Breast epithelium (tissue), 3 donors: ENCODE results near the gene TMEM86B.

Source experiments
- POLR2A ChIP-seq: fragments of 450-650 bp; IDR thresholded peaks from one replicate; pipeline ENCODE4 v1.6.1; 2016; ENCODE audit warnings: antibody characterized with exemption, mild to moderate bottlenecking, moderate library complexity
- TF ChIP-seq, protein P1 (sequence below), 3 donors: fragments of 450-650 bp; IDR thresholded peaks; one replicate each; pipeline ENCODE4 v1.5.1; 2016 to 2017; ENCODE audit warnings: antibody characterized with exemption in 3 of 3, mild to moderate bottlenecking in 3 of 3, moderate library complexity in 3 of 3

DNA sequence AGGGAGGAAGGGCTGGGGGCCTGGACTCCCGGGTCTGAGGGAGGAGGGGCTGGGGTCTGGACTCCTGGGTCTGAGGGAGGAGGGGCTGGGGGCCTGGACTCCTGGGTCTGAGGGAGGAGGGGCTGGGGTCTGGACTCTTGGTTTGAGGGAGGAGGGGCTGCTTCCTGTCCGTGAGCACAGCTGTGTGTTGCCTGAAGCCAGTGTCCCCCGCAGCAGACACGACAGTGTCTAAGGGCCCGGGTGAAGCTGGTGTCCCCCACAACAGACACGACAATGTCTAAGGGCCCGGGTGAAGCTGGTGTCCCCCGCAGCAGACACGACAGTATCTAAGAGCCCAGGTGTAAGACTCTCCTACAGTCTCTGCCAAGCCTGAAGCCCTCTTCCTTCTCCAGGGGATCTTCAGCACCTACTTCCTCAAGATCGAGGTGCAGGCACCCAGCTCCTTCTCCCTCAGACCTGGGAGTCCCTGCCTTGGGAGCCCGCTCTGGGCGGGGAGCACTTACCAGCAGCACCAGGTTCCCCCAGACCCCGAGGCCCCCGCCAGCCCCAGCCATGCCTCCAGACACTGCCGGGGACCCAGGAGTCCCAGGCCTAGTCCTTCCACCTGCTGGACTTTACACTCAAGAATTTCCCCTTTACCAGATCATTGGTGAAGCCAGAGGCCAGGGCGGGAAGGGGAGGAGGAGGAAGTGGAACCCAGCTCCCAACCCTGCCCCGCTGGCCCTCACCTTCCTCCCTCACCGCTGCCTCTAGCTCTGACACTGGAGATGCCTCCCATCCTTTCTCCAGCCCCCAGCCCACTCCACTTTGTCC, 19.5 kb downstream of the TMEM86B start, which contains the start of gene PTPRH:
- TF ChIP-seq, protein P1, sequence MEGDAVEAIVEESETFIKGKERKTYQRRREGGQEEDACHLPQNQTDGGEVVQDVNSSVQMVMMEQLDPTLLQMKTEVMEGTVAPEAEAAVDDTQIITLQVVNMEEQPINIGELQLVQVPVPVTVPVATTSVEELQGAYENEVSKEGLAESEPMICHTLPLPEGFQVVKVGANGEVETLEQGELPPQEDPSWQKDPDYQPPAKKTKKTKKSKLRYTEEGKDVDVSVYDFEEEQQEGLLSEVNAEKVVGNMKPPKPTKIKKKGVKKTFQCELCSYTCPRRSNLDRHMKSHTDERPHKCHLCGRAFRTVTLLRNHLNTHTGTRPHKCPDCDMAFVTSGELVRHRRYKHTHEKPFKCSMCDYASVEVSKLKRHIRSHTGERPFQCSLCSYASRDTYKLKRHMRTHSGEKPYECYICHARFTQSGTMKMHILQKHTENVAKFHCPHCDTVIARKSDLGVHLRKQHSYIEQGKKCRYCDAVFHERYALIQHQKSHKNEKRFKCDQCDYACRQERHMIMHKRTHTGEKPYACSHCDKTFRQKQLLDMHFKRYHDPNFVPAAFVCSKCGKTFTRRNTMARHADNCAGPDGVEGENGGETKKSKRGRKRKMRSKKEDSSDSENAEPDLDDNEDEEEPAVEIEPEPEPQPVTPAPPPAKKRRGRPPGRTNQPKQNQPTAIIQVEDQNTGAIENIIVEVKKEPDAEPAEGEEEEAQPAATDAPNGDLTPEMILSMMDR (IDR thresholded peaks at IDR 0.05): no peak
- no peak for TF ChIP-seq POLR2A
